GM12873 (cell line): ENCODE data around the gene TSKU.

Experiments used
- CTCF ChIP-seq: IDR thresholded peaks from 2 replicates; pipeline ENCODE4 v1.5.1; 2012; ENCODE audit warnings: low read depth, mild to moderate bottlenecking, moderate library complexity, low read length, control low read depth; ENCODE audit not compliant: insufficient read depth; ENCODE audit errors: missing control alignments

TSKU gene

GRCh38 chr11:76781807-76782530 lies 1.2 kb upstream of the TSKU start:
- TF ChIP-seq CTCF, result no peak

GRCh38 chr11:76782531-76783293 lies 444 bp upstream of the TSKU start:
- no peak for TF ChIP-seq CTCF

- no peak for TF ChIP-seq CTCF
Observed at GRCh38 chr11:76783896-76784813, 999 bp downstream of the TSKU start.

- TF ChIP-seq CTCF, result no peak
Observed at GRCh38 chr11:76785513-76785912, 2.4 kb downstream of the TSKU start.

- no peak for TF ChIP-seq CTCF
Observed at GRCh38 chr11:76786016-76786415, 2.9 kb downstream of the TSKU start.

GRCh38 chr11:76786441-76787014 lies 3.4 kb downstream of the TSKU start:
- TF ChIP-seq CTCF, result no peak
